ENCODE results near the gene H2BW2.
"Not testable (repeated sequence)": the region's sequence is repeated elsewhere in the genome, so short reads cannot be mapped to it uniquely, and the experiment has no call there.

Gene H2BW2
- 0 reads per million in 2 donors for total RNA-seq

- DNase-seq = no peak
Observed at GRCh38 chrX:104039689-104040505, at the start of gene H2BW2. Gene H2BW2 (plus strand): TSS chrX:104039956. CDS start chrX:104039995, 39 bp downstream.

DNA sequence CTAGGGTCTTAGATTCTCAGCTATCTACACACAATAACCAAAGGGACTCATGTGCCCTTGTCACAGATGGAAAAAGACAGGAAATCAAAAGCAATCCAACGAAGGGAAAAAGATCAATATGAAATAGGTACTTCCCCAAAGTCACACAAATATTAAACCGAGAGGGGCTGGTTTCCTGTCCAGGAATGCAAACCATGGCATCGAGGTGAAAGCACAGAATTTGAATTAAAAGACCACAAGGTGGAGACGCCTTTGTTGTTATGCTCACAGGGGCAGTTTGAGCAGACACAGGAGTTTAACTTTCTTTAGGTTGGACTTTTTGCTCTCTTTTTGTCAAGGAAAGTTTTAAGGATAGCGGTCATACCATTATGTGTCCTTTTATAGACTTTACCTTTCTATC is 40.5 kb upstream of the H2BW2 start:
- DNase-seq = no peak

DNA sequence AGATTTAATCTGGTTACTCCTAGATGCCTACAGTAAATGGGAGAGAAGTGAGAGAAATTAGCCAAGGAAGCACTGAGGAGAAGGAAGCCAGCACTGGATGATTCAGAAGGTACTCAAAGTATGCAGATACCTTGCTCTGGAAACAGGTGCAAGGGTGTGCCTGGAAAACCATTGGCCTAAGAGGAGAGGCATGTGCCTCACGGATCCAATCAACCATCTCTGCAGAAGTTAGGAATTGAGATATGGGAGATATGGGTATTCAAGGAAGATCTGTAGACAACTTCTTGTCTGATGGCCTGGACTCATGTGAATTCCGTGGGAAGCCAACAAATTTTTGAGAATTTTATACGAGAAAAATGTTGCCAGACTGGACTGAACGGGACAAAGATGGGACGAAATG is 30.9 kb upstream of the H2BW2 start:
- DNase-seq = no peak

GRCh38 chrX:104013158-104013557 is 26.6 kb upstream of the H2BW2 start:
- DNase-seq = no peak

- DNase-seq = no peak
Observed at GRCh38 chrX:104013606-104014005, 26.1 kb upstream of the H2BW2 start, which contains the start of gene H2BW1. Gene H2BW1 (minus strand): TSS chrX:104013708. CDS start chrX:104013576, 132 bp downstream.

DNA sequence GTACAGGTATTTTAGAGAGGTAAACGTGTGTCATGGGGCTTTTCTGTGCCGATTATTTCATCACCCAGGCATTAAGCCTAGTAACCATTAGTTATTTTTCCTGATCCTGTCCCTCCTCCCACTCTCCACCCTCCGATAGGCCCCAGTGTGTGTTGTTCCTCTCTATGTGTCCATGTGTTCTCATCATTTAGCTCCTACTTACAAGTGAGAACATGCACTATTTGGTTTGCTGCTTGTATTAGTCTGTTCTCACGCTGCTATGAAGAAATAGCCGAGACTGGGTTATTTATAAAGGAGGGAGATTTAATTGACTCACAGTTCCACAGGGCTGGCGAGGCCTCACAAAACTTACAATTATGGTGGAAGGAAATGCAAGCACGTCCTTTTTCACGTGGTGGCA is 24.2 kb upstream of the H2BW2 start:
- DNase-seq = not testable (repeated sequence)

GRCh38 chrX:104018126-104018525 is 21.6 kb upstream of the H2BW2 start:
- DNase-seq = no peak

DNA sequence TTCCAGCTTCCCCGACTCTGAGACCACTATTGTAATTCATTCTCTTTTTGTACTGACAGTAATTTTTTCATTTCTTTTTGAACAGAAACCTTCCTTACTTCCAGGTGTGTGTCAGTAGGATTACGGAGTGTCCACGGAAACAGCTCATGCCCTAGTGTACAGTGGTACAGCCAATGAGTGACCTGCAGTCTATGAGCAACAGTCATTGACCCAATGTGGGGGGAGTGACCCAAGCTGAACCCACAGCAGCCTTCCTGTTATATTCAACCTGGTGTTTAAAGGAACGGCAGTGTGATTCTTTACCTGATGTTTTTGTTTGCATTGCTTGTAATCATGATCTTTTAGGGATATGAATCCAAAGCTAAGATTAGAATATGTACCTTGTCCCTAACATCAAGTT is 1.2 kb downstream of the H2BW2 start:
- no peak for DNase-seq

GRCh38 chrX:104045642-104046041 is 5.9 kb downstream of the H2BW2 start:
- DNase-seq = no peak

GRCh38 chrX:104047171-104047570 is 7.4 kb downstream of the H2BW2 start:
- no peak for DNase-seq

- DNase-seq = not testable (repeated sequence)
Observed at GRCh38 chrX:104054956-104055355, 15.2 kb downstream of the H2BW2 start.

GRCh38 chrX:104062636-104063035 is 22.9 kb downstream of the H2BW2 start:
- DNase-seq = not testable (repeated sequence)

DNA sequence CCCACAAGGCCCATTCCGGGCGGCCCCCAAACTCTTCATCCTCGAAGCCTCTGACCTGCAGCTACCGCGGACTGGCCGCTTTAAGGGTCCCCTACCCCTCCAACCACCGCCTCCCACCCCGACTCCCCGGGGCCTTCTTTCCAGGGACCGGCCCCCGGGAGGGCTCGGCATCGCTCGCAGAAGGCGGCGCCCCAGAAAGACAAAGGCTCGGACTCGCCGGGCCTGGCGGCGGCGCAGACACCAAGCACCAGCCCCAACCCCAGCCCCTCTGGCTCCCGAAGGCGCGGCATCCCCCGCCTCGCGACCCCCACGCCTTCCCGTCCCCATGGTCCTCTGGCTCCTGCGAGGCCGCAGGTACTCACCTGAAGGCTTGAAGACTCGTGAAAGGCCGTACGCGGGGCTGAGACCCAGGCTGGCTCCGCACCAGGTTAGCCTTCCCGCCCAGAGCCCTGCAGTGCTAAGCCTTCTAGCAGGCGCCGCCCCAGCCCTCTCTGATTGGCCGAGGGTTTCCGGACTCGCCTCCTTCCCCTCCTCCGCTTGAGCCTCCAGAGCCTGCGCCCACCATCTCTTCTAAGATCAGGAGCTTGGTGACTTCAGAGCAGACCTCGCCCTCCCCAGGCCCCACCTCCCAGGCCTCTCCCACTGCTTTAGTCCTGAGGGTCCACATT is 36.2 kb downstream of the H2BW2 start, which contains the start of gene TMSB15C:
TMSB15C (minus strand) TSS at position 459 of the 668 bp plus-strand sequence.
- not testable (repeated sequence) for DNase-seq

DNA sequence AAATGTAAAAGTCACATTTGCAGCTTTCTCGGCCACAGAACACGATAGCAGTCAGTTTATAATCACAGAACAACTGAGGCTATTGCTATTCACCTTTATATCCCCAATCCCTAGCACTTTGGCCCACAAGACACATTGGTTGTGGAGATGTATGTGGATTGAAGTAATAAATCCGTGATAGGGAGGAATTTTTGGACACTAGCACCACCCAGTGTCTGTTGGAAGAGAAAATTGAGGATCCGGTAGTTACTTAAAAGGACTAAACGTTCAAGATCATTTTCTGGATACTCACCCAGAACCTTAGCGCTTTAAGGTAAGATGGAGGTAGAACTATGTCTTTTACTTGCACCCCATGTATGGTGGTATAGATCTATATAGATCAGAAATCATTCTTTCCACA is 38.1 kb downstream of the H2BW2 start:
- DNase-seq = not testable (repeated sequence)

- no peak for DNase-seq
Observed at GRCh38 chrX:104084063-104084462, 44.3 kb downstream of the H2BW2 start.

- DNase-seq = no peak
Observed at GRCh38 chrX:104084534-104085277, 45.0 kb downstream of the H2BW2 start.

- DNase-seq = no peak
Observed at GRCh38 chrX:104085477-104085876, 45.7 kb downstream of the H2BW2 start.

DNA sequence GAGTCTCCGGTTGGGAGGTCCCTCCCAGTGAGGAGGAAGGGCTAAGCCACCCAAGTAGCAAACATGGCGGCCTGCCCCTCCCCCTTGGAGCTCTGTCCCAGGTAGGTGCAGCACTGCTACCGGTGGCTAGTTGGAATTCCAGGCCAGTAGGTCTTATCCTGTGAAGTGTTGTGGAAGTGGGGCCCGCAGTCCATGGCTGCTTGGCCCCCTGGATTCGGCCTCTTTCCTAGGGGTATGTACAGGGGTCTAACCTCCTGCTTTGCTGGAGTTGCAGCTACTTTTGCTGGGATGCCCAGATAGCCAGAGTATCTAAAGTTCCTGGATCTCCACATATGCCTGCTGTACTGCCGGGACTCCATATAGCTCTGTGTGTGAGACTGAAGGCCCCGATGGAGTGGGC is 46.2 kb downstream of the H2BW2 start:
- DNase-seq = no peak
